SK-N-SH treated with all-trans-retinoic acid at 6 μM for 48 hours (cell line): ENCODE data around the gene ELL3.

Source experiments
- ATAC-seq: fragments of 200-7000 bp; cut with Tn5 transposase; 3 replicates; pipeline ENCODE4 v1.9.1; 2020; ENCODE audit warnings: mild to moderate bottlenecking, moderate library complexity
- ARNTL ChIP-seq: fragments of 450-650 bp; formaldehyde crosslinking; IDR thresholded peaks from 2 replicates; pipeline ENCODE4 v1.5.0; 2020; ENCODE audit warnings: low read depth, mild to moderate bottlenecking, moderate library complexity, borderline replicate concordance
- BACH2 ChIP-seq: fragments of 250-450 bp; sonication (Bioruptor Pico); IDR thresholded peaks from 2 replicates; pipeline ENCODE4 v1.9.0; 2021; ENCODE audit warnings: mild to moderate bottlenecking, borderline replicate concordance
- CSDC2 ChIP-seq: fragments of 250-450 bp; sonication (Bioruptor Pico); IDR thresholded peaks from 2 replicates; pipeline ENCODE4 v1.5.0; 2020; ENCODE audit warnings: mild to moderate bottlenecking, moderate library complexity
- ESRRG ChIP-seq: fragments of 250-450 bp; sonication (Bioruptor Pico); IDR thresholded peaks from 2 replicates; pipeline ENCODE4 v1.6.1; 2021; ENCODE audit warnings: mild to moderate bottlenecking
- GLIS3 ChIP-seq: fragments of 250-450 bp; sonication (Bioruptor Pico); IDR thresholded peaks from 2 replicates; pipeline ENCODE4 v1.5.0; 2020; ENCODE audit warnings: mild to moderate bottlenecking, moderate library complexity
- ISL1 ChIP-seq: fragments of 250-450 bp; sonication (Bioruptor Pico); IDR thresholded peaks from 2 replicates; pipeline ENCODE4 v2.1.2; 2022; ENCODE audit warnings: mild to moderate bottlenecking, moderate library complexity
- OSR1 ChIP-seq: fragments of 250-450 bp; sonication (Bioruptor Pico); IDR thresholded peaks from 2 replicates; pipeline ENCODE4 v1.8.0; 2022; ENCODE audit warnings: moderate library complexity, mild to moderate bottlenecking, inconsistent platforms
- RARB ChIP-seq: fragments of 250-450 bp; sonication (Bioruptor Pico); IDR thresholded peaks from 2 replicates; pipeline ENCODE4 v1.8.0; 2021; ENCODE audit warnings: mild to moderate bottlenecking, moderate library complexity
- SNAI2 ChIP-seq: fragments of 250-450 bp; sonication (Bioruptor Pico); IDR thresholded peaks from 2 replicates; pipeline ENCODE4 v1.5.0; 2020; ENCODE audit warnings: mild to moderate bottlenecking, moderate library complexity
- TCF4 ChIP-seq: fragments of 250-450 bp; sonication (Bioruptor Pico); IDR thresholded peaks from 2 replicates; pipeline ENCODE4 v1.8.0; 2021; ENCODE audit warnings: mild to moderate bottlenecking, moderate library complexity, borderline replicate concordance
- TOX ChIP-seq: fragments of 250-450 bp; sonication (Bioruptor Pico); IDR thresholded peaks from 2 replicates; pipeline ENCODE4 v1.8.0; 2021; ENCODE audit warnings: mild to moderate bottlenecking, moderate library complexity, borderline replicate concordance
- ZC3H10 ChIP-seq: fragments of 250-450 bp; sonication (Bioruptor Pico); IDR thresholded peaks from 2 replicates; pipeline ENCODE4 v1.5.1; 2021; ENCODE audit warnings: mild to moderate bottlenecking, moderate library complexity
- ZFP3 ChIP-seq: fragments of 250-450 bp; sonication (Bioruptor Pico); IDR thresholded peaks from 2 replicates; pipeline ENCODE4 v1.5.0; 2020; ENCODE audit warnings: mild to moderate bottlenecking, moderate library complexity
- ZFP30 ChIP-seq: fragments of 450-650 bp; formaldehyde crosslinking; IDR thresholded peaks from 2 replicates; pipeline ENCODE4 v1.5.0; 2022; ENCODE audit warnings: mild to moderate bottlenecking, moderate library complexity
- ZNF565 ChIP-seq: fragments of 450-650 bp; formaldehyde crosslinking; conservative IDR thresholded peaks from 2 replicates; pipeline ENCODE4 v1.5.0; 2020; ENCODE audit warnings: low read depth, mild to moderate bottlenecking, moderate library complexity
- ZNF70 ChIP-seq: fragments of 450-650 bp; formaldehyde crosslinking; IDR thresholded peaks from 2 replicates; pipeline ENCODE4 v1.5.0; 2020; ENCODE audit warnings: mild to moderate bottlenecking, moderate library complexity
- ZNF8 ChIP-seq: fragments of 450-650 bp; formaldehyde crosslinking; IDR thresholded peaks from 2 replicates; pipeline ENCODE4 v1.5.0; 2020; ENCODE audit warnings: mild to moderate bottlenecking, moderate library complexity
- TF ChIP-seq, protein P1 (sequence below): fragments of 250-450 bp; sonication (Bioruptor Pico); IDR thresholded peaks from 2 replicates; pipeline ENCODE4 v1.5.1; 2021; ENCODE audit warnings: mild to moderate bottlenecking, moderate library complexity
- TF ChIP-seq, protein P2 (sequence below): fragments of 250-450 bp; sonication (Bioruptor Pico); IDR thresholded peaks from 2 replicates; pipeline ENCODE4 v1.5.0; 2020; ENCODE audit warnings: mild to moderate bottlenecking, moderate library complexity
- TF ChIP-seq, protein P3 (sequence below): fragments of 250-450 bp; sonication (Bioruptor Pico); IDR thresholded peaks from 2 replicates; pipeline ENCODE4 v1.5.1; 2020; ENCODE audit warnings: low read depth, mild to moderate bottlenecking, moderate library complexity
- TF ChIP-seq, protein P4 (sequence below): fragments of 250-450 bp; sonication (Bioruptor Pico); IDR thresholded peaks from 2 replicates; pipeline ENCODE4 v1.8.0; 2020; ENCODE audit warnings: mild to moderate bottlenecking, moderate library complexity, borderline replicate concordance
- TF ChIP-seq, protein P5 (sequence below): fragments of 250-450 bp; sonication (Bioruptor Pico); IDR thresholded peaks from 2 replicates; pipeline ENCODE4 v1.8.0; 2021; ENCODE audit warnings: low read depth, mild to moderate bottlenecking, moderate library complexity, borderline replicate concordance

Gene ELL3

DNA sequence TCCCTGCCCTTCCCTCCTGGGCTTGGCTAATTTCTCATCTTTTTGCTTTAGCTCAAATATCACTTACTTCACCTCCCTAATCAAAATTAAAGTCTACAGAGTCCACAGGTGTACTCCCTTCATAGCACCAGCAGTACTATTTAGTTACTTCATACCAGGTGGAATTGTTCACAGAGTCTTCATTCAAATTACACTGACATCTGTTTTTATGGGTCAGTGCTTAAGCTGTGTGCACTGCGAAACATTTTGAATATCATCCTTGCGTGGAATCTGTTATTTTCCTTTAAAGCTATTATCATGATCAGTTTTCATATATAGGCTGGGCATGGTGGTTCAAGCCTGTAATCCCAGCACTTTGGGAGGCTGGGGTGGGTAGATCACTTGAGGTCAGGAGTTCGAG, 12.6 kb upstream of the ELL3 start:
- no peak for ATAC-seq
- TF ChIP-seq, protein P1, sequence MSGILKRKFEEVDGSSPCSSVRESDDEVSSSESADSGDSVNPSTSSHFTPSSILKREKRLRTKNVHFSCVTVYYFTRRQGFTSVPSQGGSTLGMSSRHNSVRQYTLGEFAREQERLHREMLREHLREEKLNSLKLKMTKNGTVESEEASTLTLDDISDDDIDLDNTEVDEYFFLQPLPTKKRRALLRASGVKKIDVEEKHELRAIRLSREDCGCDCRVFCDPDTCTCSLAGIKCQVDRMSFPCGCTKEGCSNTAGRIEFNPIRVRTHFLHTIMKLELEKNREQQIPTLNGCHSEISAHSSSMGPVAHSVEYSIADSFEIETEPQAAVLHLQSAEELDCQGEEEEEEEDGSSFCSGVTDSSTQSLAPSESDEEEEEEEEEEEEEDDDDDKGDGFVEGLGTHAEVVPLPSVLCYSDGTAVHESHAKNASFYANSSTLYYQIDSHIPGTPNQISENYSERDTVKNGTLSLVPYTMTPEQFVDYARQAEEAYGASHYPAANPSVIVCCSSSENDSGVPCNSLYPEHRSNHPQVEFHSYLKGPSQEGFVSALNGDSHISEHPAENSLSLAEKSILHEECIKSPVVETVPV (CRISPR knock-in tag), result no peak
- TF ChIP-seq, protein P2, sequence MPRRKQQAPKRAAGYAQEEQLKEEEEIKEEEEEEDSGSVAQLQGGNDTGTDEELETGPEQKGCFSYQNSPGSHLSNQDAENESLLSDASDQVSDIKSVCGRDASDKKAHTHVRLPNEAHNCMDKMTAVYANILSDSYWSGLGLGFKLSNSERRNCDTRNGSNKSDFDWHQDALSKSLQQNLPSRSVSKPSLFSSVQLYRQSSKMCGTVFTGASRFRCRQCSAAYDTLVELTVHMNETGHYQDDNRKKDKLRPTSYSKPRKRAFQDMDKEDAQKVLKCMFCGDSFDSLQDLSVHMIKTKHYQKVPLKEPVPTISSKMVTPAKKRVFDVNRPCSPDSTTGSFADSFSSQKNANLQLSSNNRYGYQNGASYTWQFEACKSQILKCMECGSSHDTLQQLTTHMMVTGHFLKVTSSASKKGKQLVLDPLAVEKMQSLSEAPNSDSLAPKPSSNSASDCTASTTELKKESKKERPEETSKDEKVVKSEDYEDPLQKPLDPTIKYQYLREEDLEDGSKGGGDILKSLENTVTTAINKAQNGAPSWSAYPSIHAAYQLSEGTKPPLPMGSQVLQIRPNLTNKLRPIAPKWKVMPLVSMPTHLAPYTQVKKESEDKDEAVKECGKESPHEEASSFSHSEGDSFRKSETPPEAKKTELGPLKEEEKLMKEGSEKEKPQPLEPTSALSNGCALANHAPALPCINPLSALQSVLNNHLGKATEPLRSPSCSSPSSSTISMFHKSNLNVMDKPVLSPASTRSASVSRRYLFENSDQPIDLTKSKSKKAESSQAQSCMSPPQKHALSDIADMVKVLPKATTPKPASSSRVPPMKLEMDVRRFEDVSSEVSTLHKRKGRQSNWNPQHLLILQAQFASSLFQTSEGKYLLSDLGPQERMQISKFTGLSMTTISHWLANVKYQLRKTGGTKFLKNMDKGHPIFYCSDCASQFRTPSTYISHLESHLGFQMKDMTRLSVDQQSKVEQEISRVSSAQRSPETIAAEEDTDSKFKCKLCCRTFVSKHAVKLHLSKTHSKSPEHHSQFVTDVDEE (CRISPR knock-in tag), result no peak
- TF ChIP-seq ESRRG (CRISPR knock-in tag), result no peak
- TF ChIP-seq ZFP3 (CRISPR knock-in tag), result no peak
- TF ChIP-seq, protein P3, sequence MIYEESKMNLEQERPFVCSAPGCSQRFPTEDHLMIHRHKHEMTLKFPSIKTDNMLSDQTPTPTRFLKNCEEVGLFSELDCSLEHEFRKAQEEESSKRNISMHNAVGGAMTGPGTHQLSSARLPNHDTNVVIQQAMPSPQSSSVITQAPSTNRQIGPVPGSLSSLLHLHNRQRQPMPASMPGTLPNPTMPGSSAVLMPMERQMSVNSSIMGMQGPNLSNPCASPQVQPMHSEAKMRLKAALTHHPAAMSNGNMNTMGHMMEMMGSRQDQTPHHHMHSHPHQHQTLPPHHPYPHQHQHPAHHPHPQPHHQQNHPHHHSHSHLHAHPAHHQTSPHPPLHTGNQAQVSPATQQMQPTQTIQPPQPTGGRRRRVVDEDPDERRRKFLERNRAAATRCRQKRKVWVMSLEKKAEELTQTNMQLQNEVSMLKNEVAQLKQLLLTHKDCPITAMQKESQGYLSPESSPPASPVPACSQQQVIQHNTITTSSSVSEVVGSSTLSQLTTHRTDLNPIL (CRISPR knock-in tag), result no peak
- no peak for TF ChIP-seq ISL1 (CRISPR knock-in tag)
- TF ChIP-seq TOX (CRISPR knock-in tag), result no peak
- no peak for TF ChIP-seq OSR1 (CRISPR knock-in tag)
- no peak for TF ChIP-seq ZFP30 (CRISPR knock-in tag)
- TF ChIP-seq ZNF70 (CRISPR knock-in tag), result no peak
- TF ChIP-seq, protein P4, sequence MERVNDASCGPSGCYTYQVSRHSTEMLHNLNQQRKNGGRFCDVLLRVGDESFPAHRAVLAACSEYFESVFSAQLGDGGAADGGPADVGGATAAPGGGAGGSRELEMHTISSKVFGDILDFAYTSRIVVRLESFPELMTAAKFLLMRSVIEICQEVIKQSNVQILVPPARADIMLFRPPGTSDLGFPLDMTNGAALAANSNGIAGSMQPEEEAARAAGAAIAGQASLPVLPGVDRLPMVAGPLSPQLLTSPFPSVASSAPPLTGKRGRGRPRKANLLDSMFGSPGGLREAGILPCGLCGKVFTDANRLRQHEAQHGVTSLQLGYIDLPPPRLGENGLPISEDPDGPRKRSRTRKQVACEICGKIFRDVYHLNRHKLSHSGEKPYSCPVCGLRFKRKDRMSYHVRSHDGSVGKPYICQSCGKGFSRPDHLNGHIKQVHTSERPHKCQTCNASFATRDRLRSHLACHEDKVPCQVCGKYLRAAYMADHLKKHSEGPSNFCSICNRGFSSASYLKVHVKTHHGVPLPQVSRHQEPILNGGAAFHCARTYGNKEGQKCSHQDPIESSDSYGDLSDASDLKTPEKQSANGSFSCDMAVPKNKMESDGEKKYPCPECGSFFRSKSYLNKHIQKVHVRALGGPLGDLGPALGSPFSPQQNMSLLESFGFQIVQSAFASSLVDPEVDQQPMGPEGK (CRISPR knock-in tag), result no peak
- no peak for TF ChIP-seq RARB (CRISPR knock-in tag)
- no peak for TF ChIP-seq GLIS3 (CRISPR knock-in tag)
- TF ChIP-seq ARNTL, result no peak
- TF ChIP-seq CSDC2 (CRISPR knock-in tag), result no peak
- TF ChIP-seq, all 23 proteins: peak for 0

DNA sequence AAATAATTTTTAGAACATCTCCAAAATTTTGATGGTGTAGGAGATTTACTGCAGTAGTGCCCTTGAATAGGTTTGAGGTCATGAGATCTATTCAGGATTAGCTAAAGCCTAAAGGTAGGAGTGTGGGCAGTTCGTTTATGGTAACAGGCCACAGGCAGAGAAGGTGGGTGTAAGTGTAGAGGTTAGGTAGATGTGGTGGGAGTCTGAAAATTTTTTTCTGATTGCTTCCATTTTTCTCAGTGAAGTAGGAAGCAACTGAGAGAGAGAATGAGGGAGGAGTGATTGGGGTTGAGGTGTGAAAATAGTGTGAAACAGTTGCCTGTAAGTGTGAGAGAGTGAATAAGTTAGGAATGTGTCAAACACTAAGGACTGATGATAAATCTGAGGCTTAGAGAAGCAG, 2.2 kb upstream of the ELL3 start:
- no peak for ATAC-seq
- no peak for TF ChIP-seq SNAI2 (CRISPR knock-in tag)
- TF ChIP-seq OSR1 (CRISPR knock-in tag), result no peak
- TF ChIP-seq, protein P5, sequence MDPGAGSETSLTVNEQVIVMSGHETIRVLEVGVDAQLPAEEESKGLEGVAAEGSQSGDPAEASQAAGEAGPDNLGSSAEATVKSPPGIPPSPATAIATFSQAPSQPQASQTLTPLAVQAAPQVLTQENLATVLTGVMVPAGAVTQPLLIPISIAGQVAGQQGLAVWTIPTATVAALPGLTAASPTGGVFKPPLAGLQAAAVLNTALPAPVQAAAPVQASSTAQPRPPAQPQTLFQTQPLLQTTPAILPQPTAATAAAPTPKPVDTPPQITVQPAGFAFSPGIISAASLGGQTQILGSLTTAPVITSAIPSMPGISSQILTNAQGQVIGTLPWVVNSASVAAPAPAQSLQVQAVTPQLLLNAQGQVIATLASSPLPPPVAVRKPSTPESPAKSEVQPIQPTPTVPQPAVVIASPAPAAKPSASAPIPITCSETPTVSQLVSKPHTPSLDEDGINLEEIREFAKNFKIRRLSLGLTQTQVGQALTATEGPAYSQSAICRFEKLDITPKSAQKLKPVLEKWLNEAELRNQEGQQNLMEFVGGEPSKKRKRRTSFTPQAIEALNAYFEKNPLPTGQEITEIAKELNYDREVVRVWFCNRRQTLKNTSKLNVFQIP (CRISPR knock-in tag), result no peak
- TF ChIP-seq ZNF8, result no peak
- no peak for TF ChIP-seq ZNF565 (CRISPR knock-in tag)
- TF ChIP-seq TCF4 (CRISPR knock-in tag), result no peak
- TF ChIP-seq, protein P4 (CRISPR knock-in tag), result no peak
- TF ChIP-seq, protein P1 (CRISPR knock-in tag), result no peak
- TF ChIP-seq ARNTL, result no peak
- no peak for TF ChIP-seq GLIS3 (CRISPR knock-in tag)
- no peak for TF ChIP-seq BACH2
- no peak for TF ChIP-seq ZFP3 (CRISPR knock-in tag)
- TF ChIP-seq CSDC2 (CRISPR knock-in tag), result no peak
- no peak for TF ChIP-seq ZC3H10
- no peak for TF ChIP-seq TOX (CRISPR knock-in tag)
- TF ChIP-seq, protein P2 (CRISPR knock-in tag), result no peak
- no peak for TF ChIP-seq ZNF70 (CRISPR knock-in tag)
- TF ChIP-seq, protein P3 (CRISPR knock-in tag), result no peak
- TF ChIP-seq RARB (CRISPR knock-in tag), result no peak
